ENCODE results near the gene SLC15A5. TPM values are rescaled to one million over a fixed set of nuclear protein-coding genes. Genes with fewer than 3 reads are reported as not detected.

Gene SLC15A5
- total RNA-seq, 1 donor from 2014 or later: not detected

GRCh38 chr12:16189849-16190248 lies 87.6 kb downstream of the SLC15A5 start:
- no peak overlapping the region for H3K27ac Mint-ChIP-seq (ENCODE audit: unreplicated experiment)

GRCh38 chr12:16187660-16188059 lies 89.8 kb downstream of the SLC15A5 start:
- Mint-ChIP-seq H3K4me1 (peaks cover 5% of the 10 kb centered on the region), H3K36me3 (ENCODE audit: low read depth) (no peaks in the 10 kb centered on the region), H3K27me3 (ENCODE audit: low read depth) (no peaks in the 10 kb centered on the region), H3K9me3 (peaks cover 3% of the 10 kb centered on the region), H3K27ac (ENCODE audit: unreplicated experiment) (no peak overlapping the region), H3K4me3 (no peak overlapping the region)
- TF ChIP-seq, protein P1, sequence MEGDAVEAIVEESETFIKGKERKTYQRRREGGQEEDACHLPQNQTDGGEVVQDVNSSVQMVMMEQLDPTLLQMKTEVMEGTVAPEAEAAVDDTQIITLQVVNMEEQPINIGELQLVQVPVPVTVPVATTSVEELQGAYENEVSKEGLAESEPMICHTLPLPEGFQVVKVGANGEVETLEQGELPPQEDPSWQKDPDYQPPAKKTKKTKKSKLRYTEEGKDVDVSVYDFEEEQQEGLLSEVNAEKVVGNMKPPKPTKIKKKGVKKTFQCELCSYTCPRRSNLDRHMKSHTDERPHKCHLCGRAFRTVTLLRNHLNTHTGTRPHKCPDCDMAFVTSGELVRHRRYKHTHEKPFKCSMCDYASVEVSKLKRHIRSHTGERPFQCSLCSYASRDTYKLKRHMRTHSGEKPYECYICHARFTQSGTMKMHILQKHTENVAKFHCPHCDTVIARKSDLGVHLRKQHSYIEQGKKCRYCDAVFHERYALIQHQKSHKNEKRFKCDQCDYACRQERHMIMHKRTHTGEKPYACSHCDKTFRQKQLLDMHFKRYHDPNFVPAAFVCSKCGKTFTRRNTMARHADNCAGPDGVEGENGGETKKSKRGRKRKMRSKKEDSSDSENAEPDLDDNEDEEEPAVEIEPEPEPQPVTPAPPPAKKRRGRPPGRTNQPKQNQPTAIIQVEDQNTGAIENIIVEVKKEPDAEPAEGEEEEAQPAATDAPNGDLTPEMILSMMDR (conservative IDR thresholded peaks at IDR 0.05): no peak
- DNase-seq (ENCODE audit: low read depth, low spot score): no peak

More at GRCh38 chr12:16189849-16190248, 87.6 kb downstream of the SLC15A5 start:
- H3K4me3 Mint-ChIP-seq: no peak overlapping the region
- DNase-seq (ENCODE audit: low read depth, low spot score): no peak
- no peaks in the 10 kb centered on the region for H3K27me3 Mint-ChIP-seq (ENCODE audit: low read depth)
- H3K36me3 Mint-ChIP-seq (ENCODE audit: low read depth): no peaks in the 10 kb centered on the region
- TF ChIP-seq, protein P1 (conservative IDR thresholded peaks at IDR 0.05): peak; percentile 57
- peaks cover 5% of the 10 kb centered on the region for H3K4me1 Mint-ChIP-seq
- H3K9me3 Mint-ChIP-seq: no peaks in the 10 kb centered on the region

GRCh38 chr12:16184681-16185080 lies 92.8 kb downstream of the SLC15A5 start:
- peaks cover 2% of the 10 kb centered on the region for H3K4me1 Mint-ChIP-seq
- no peak overlapping the region for H3K27ac Mint-ChIP-seq (ENCODE audit: unreplicated experiment)
- no peak overlapping the region for H3K4me3 Mint-ChIP-seq
- no peaks in the 10 kb centered on the region for H3K27me3 Mint-ChIP-seq (ENCODE audit: low read depth)
- no peak for DNase-seq (ENCODE audit: low read depth, low spot score)
- H3K9me3 Mint-ChIP-seq: peaks cover 5% of the 10 kb centered on the region
- no peaks in the 10 kb centered on the region for H3K36me3 Mint-ChIP-seq (ENCODE audit: low read depth)
- TF ChIP-seq, protein P1 (conservative IDR thresholded peaks at IDR 0.05): no peak

DNA sequence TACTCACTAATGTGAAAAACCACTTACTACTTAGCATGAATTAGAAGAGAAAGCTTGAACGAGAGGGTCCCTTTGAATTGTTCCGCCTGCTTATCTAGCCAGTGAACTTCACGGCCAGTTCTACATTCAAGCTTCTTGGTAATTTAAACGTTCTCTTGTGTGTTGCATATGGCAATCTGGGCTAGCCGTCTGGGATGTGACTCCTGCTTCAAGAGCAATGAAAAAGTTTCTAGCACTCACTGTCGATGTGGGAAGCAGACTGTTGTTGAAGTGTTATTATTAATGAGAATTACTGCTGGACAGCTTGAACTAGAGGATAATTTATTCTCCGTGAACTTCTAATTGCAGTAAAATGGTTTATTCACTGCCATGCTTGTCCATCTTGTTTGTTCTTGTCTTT lies 93.9 kb downstream of the SLC15A5 start:
- H3K9me3 Mint-ChIP-seq: peaks cover 5% of the 10 kb centered on the region
- no peaks in the 10 kb centered on the region for H3K4me1 Mint-ChIP-seq
- DNase-seq (ENCODE audit: low read depth, low spot score): no peak
- H3K36me3 Mint-ChIP-seq (ENCODE audit: low read depth): no peaks in the 10 kb centered on the region
- TF ChIP-seq, protein P1 (conservative IDR thresholded peaks at IDR 0.05): no peak
- H3K4me3 Mint-ChIP-seq: no peak overlapping the region
- H3K27me3 Mint-ChIP-seq (ENCODE audit: low read depth): no peaks in the 10 kb centered on the region
- H3K27ac Mint-ChIP-seq (ENCODE audit: unreplicated experiment): no peak overlapping the region

GRCh38 chr12:16175840-16176239 lies 101.6 kb downstream of the SLC15A5 start:
- Mint-ChIP-seq H3K36me3 (ENCODE audit: low read depth) (no peaks in the 10 kb centered on the region), H3K4me1 (no peaks in the 10 kb centered on the region), H3K9me3 (peaks cover 2% of the 10 kb centered on the region), H3K27me3 (ENCODE audit: low read depth) (no peaks in the 10 kb centered on the region), H3K27ac (ENCODE audit: unreplicated experiment) (no peak overlapping the region), H3K4me3 (no peak overlapping the region)
- TF ChIP-seq, protein P1 (conservative IDR thresholded peaks at IDR 0.05): no peak
- no peak for DNase-seq (ENCODE audit: low read depth, low spot score)

- DNase-seq (ENCODE audit: low read depth, low spot score): no peak
- no peaks in the 10 kb centered on the region for H3K36me3 Mint-ChIP-seq (ENCODE audit: low read depth)
- H3K27me3 Mint-ChIP-seq (ENCODE audit: low read depth): no peaks in the 10 kb centered on the region
- no peak overlapping the region for H3K27ac Mint-ChIP-seq (ENCODE audit: unreplicated experiment)
- H3K9me3 Mint-ChIP-seq: no peaks in the 10 kb centered on the region
- no peak overlapping the region for H3K4me3 Mint-ChIP-seq
- no peaks in the 10 kb centered on the region for H3K4me1 Mint-ChIP-seq
- TF ChIP-seq, protein P1 (conservative IDR thresholded peaks at IDR 0.05): no peak
These were observed 103.2 kb downstream of the SLC15A5 start for GRCh38 chr12:16174282-16174681.
